Retinal pigment epithelial cell (primary cell): ENCODE results near the gene DDX10.
"Not testable (repeated sequence)": the region's sequence is repeated elsewhere in the genome, so short reads cannot be mapped to it uniquely, and the experiment has no call there.

Experiments
- DNase-seq: peaks from one replicate; pipeline ENCODE4 v3.0.0-alpha.2; 2010; ENCODE audit warnings: low read depth
- H3K4me3 ChIP-seq: 2 replicates; pipeline ENCODE4 v1.5.1; 2011; ENCODE audit warnings: mild to moderate bottlenecking, low read length, control low read depth, moderate library complexity
- CTCF ChIP-seq: conservative IDR thresholded peaks from 2 replicates; pipeline ENCODE4 v1.5.1; 2011; ENCODE audit warnings: low read depth, low read length, control low read depth, inconsistent platforms

DDX10 gene

DNA sequence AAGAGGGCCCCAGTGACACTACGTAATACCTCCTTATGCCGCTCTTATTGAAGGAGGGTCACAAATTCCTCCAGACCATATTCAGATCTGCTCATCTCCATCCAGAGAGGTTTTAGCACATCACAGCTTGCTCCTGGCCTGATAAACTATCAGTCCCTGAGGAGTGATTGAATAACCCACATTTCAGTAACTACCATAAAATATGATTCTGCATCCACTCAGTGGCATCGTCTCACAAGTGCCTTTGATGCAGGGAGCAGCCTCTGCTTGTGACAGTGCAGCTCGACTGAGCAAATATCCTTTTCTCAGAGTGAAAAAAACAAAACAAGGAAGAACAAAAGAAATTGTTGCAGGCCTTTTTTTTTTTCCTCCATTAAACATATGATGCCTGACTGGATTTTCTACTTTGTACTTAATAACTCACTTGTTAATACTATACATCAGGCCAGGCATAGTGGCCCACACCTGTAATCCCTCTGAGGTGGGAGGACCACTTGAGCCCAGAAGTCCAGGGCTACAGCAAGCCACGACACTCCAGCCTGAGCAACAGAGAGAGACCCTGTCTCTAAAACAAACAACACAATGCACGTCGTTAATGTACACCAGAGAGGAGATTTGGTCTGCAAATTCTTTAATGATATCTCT, 64.5 kb downstream of the DDX10 start:
- H3K4me3 ChIP-seq = no peak overlapping the region
- no peak for DNase-seq
- no peak for TF ChIP-seq CTCF

GRCh38 chr11:108732395-108732794, 67.5 kb downstream of the DDX10 start:
- no peak overlapping the region for H3K4me3 ChIP-seq
- TF ChIP-seq CTCF = no peak
- no peak for DNase-seq

DNA sequence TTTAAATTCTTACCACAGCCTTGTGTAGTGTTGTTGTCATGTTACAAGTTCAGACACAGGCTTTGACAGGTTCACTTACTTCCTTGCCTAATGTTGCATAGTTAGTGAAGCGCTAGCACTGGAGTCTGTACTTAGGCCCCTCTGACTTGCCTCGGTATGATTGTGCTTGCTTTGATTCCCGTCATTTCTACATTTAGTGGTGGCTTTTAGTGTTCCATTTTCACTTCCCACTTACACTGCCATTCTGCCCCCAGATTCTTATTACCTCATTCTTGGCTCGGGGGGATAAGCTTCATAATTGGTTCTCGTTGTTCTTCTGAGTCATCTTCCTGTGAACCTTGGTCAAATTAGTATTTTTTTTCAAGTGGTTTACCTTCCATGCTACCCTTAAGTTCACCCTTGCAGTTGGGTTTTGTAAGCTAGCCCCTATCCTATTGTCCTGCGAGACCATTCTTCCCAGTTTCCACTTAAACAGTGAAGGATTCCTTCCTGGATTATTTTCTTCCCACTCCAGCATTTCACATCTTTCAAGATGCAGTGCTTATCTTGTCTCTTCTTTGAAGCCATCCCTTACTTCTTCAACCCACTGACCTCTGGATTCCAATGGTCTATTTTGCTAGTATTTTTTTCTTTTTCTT, 68.7 kb downstream of the DDX10 start:
- no peak for TF ChIP-seq CTCF
- no peak overlapping the region for H3K4me3 ChIP-seq
- peak; percentile 20 for DNase-seq

- TF ChIP-seq CTCF = no peak
- DNase-seq = no peak
Measured at GRCh38 chr11:108734283-108734682, 69.4 kb downstream of the DDX10 start.

DNA sequence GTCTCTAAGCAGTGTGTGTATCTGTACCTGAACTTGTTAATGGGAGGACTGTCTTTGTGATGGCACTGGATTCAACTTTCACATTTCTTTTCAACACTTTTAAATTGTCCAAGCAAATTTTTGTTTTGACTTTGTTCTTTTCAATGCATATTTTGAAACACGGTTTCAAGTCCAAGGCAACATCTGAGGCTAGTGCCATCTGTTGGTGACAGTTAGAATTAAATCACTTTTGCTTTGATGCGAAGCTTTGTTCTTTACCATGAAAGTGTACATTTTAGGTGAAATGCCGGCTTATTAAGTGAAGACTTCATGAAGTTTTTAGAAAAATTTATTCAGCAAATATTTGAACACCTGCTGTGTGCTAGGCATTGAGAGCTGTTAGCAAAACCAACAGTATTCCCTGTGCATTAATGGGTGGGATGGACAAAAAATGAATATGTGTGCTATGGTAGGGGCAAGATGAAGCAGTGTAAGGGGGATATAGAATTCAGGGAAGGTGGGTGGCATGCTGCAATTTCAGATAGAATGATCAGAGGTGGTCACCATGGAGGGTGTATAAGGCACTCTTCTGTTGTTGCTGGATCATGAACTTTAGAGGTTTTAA, 70.2 kb downstream of the DDX10 start:
- TF ChIP-seq CTCF = peak; percentile 61
- DNase-seq = no peak

More at GRCh38 chr11:108734283-108734682, 69.4 kb downstream of the DDX10 start:
- no peak overlapping the region for H3K4me3 ChIP-seq

DNA sequence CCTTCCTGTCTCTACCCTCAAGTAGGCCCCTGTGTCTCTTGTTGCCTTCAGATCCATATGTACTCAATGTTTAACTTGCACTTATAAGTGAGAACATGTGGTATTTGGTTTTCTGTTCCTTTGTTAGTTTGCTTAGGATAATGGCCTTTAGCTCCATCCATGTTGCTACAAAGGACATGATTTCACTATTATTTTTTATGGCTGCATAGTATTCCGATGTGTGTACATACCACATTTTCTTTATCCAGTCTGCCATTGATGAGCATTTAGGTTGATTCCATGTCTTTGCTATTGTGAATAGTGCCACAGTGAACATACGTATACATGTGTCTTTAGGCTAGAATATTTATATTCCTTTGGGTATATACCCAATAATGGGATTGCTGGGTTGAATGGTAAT, 75.3 kb downstream of the DDX10 start:
- not testable (repeated sequence) for DNase-seq, H3K4me3 ChIP-seq

More for the DNA sequence above, 70.2 kb downstream of the DDX10 start:
- H3K4me3 ChIP-seq = no peak overlapping the region

DNA sequence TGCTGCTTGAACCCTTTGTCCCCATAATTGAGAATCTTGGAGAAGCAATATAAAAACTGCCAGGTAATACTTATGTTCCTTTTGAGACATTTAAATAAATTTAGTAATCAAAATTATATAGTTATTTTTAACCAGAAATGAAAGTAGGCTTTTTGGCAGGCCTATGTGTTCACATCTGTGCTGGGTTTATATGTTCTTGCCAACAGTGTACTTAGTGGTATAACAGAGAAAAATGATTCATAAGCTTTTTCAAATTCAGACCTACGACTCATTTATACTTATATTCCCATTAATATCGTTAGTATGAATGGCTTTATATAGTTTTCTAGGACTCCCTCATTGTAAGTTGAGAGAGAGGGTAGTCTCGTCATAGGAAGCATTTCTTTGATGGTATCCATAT, 79.0 kb downstream of the DDX10 start:
- DNase-seq = no peak
- TF ChIP-seq CTCF = no peak
- H3K4me3 ChIP-seq = no peak overlapping the region
